ENCODE results near the gene FLAD1.

Gene FLAD1

GRCh38 chr1:155023627-155024026, 40.5 kb downstream of the FLAD1 start:
- H3K4me3 ChIP-seq (ENCODE audit: low read depth, low read length): no peak overlapping the region
- no peak for DNase-seq (ENCODE audit: low read depth)
- TF ChIP-seq CTCF (IDR thresholded peaks at IDR 0.05; ENCODE audit: low read depth, low read length, missing control alignments): no peak

GRCh38 chr1:155024315-155024714, 41.2 kb downstream of the FLAD1 start:
- no peak for DNase-seq (ENCODE audit: low read depth)
- TF ChIP-seq CTCF (IDR thresholded peaks at IDR 0.05; ENCODE audit: low read depth, low read length, missing control alignments): no peak
- H3K4me3 ChIP-seq (ENCODE audit: low read depth, low read length): no peak overlapping the region

GRCh38 chr1:155026154-155026553, 43.0 kb downstream of the FLAD1 start:
- no peak for DNase-seq (ENCODE audit: low read depth)
- TF ChIP-seq CTCF (IDR thresholded peaks at IDR 0.05; ENCODE audit: low read depth, low read length, missing control alignments): no peak
- no peak overlapping the region for H3K4me3 ChIP-seq (ENCODE audit: low read depth, low read length)

DNA sequence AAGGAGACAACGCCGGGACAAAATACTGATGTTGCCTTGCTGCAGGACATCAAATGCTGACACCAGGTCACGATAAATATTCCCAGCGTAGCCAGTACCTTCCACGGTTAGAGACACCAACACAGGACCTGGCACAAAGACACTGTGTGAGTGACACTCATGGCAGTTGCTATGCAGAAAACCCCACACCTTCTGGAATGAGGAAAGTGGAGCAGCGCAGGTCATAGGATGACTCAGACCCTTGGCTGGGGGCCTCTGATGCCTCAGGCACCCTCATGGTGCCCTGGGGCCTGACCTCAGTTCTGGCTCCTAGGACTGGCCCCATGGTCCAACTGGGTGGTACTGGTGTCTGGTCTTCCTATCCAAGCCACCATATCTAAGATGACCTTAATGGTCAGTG, 43.4 kb downstream of the FLAD1 start:
- H3K4me3 ChIP-seq (ENCODE audit: low read depth, low read length): no peak overlapping the region
- no peak for DNase-seq (ENCODE audit: low read depth)
- no peak for TF ChIP-seq CTCF (IDR thresholded peaks at IDR 0.05; ENCODE audit: low read depth, low read length, missing control alignments)

- H3K4me3 ChIP-seq (ENCODE audit: low read depth, low read length): no peak overlapping the region
- no peak for DNase-seq (ENCODE audit: low read depth)
- no peak for TF ChIP-seq CTCF (IDR thresholded peaks at IDR 0.05; ENCODE audit: low read depth, low read length, missing control alignments)
Measured at GRCh38 chr1:155029513-155030242, 46.5 kb downstream of the FLAD1 start.

- no peak for DNase-seq (ENCODE audit: low read depth)
- no peak for TF ChIP-seq CTCF (IDR thresholded peaks at IDR 0.05; ENCODE audit: low read depth, low read length, missing control alignments)
Measured at GRCh38 chr1:155030243-155030795, 47.2 kb downstream of the FLAD1 start.

DNA sequence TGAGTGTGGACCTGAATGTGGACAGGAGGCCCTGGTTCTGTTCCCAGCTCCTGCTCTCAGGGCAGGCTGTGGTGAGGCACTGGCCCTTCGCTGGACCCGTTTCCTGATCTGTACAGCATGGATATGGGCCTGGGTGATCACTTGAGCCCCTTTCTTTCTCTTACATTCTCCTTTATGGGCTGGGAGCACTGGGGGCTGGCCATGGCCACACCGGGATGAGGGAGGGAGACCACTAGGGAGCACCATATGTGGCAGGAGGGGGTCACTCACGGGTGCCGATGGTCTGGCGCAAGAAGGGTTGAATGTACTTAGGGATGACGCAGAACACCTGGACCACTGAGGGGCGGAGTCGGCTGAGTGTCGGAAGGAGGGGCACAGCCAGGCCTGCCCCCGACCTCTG, 47.8 kb downstream of the FLAD1 start:
- TF ChIP-seq CTCF (IDR thresholded peaks at IDR 0.05; ENCODE audit: low read depth, low read length, missing control alignments): no peak

More at GRCh38 chr1:155030243-155030795, 47.2 kb downstream of the FLAD1 start:
- no peak overlapping the region for H3K4me3 ChIP-seq (ENCODE audit: low read depth, low read length)

More for the DNA sequence above, 47.8 kb downstream of the FLAD1 start:
- no peak overlapping the region for H3K4me3 ChIP-seq (ENCODE audit: low read depth, low read length)
- no peak for DNase-seq (ENCODE audit: low read depth)
